Keratinocyte (primary cell): Measurements from ENCODE around the gene CDKAL1. TPM values are rescaled to one million over a fixed set of nuclear protein-coding genes. Genes with fewer than 3 reads are reported as not detected.

ENCODE experiments used
- DNase-seq: peaks from one replicate; pipeline ENCODE4 v3.0.0-alpha.2; 2011; ENCODE audit warnings: low read depth, missing footprints, low spot score
- FAIRE-seq: peaks from 2 replicates; lab custom pipeline; 2011; peaks lifted over from hg19 to GRCh38; lab: Jason Lieb, UNC
- H2AFZ ChIP-seq: 2 replicates; pipeline ENCODE4 v1.6.0; 2012; ENCODE audit warnings: low read length, control low read depth, inconsistent platforms; ENCODE audit not compliant: control insufficient read depth
- H3K27ac ChIP-seq: 2 replicates; pipeline ENCODE4 v1.5.1; 2011; ENCODE audit warnings: low read length; ENCODE audit not compliant: control insufficient read depth, insufficient read depth
- H3K27me3 ChIP-seq: 3 replicates; pipeline ENCODE4 v1.6.0; 2011; ENCODE audit warnings: low read length; ENCODE audit not compliant: control insufficient read depth, insufficient read depth; ENCODE audit errors: extremely low read depth
- H3K36me3 ChIP-seq, 2 experiments: 2 replicates in 1 of 2; 3 replicates in 1 of 2; pipeline ENCODE4 v1.5.1; 2011; ENCODE audit warnings: low read length in 2 of 2, mild to moderate bottlenecking in 1 of 2; ENCODE audit not compliant: control insufficient read depth in 2 of 2, insufficient read depth in 2 of 2; ENCODE audit errors: extremely low read depth in 1 of 2
- H3K4me1 ChIP-seq: 3 replicates; pipeline ENCODE4 v1.5.1; 2011; ENCODE audit warnings: low read length; ENCODE audit not compliant: control insufficient read depth, insufficient read depth; ENCODE audit errors: extremely low read depth
- H3K4me2 ChIP-seq: 3 replicates; pipeline ENCODE4 v1.6.0; 2011; ENCODE audit warnings: low read depth, low read length; ENCODE audit not compliant: control insufficient read depth, insufficient read depth; ENCODE audit errors: extremely low read depth
- H3K4me3 ChIP-seq, 3 experiments: fragments of 200-600 bp in 1 of 3; sonication (generic) in 1 of 3; 2 replicates in 2 of 3; 3 replicates in 1 of 3; pipeline ENCODE4 v1.5.1; 2011 to 2016; ENCODE audit warnings: low read length in 3 of 3, mild to moderate bottlenecking in 3 of 3, control low read depth in 2 of 3, inconsistent platforms in 1 of 3, low read depth in 1 of 3, mixed read lengths in 1 of 3, mixed run types in 1 of 3, moderate library complexity in 1 of 3; ENCODE audit not compliant: control insufficient read depth in 2 of 3, insufficient read depth in 2 of 3; ENCODE audit errors: extremely low read depth in 1 of 3
- H3K79me2 ChIP-seq: 2 replicates; pipeline ENCODE4 v1.6.0; 2012; ENCODE audit warnings: low read length; ENCODE audit not compliant: control insufficient read depth, insufficient read depth
- H3K9ac ChIP-seq: 3 replicates; pipeline ENCODE4 v1.6.0; 2011; ENCODE audit warnings: low read length; ENCODE audit not compliant: control insufficient read depth, insufficient read depth; ENCODE audit errors: extremely low read depth
- H3K9me1 ChIP-seq: 3 replicates; pipeline ENCODE4 v1.6.0; 2011; ENCODE audit warnings: low read length; ENCODE audit not compliant: control insufficient read depth, insufficient read depth; ENCODE audit errors: extremely low read depth
- H3K9me3 ChIP-seq: 2 replicates; pipeline ENCODE4 v1.5.1; 2012; ENCODE audit warnings: low read depth, low read length; ENCODE audit not compliant: control insufficient read depth
- H4K20me1 ChIP-seq: 3 replicates; pipeline ENCODE4 v1.6.0; 2011; ENCODE audit warnings: low read length; ENCODE audit not compliant: control insufficient read depth, insufficient read depth; ENCODE audit errors: extremely low read depth
- CTCF ChIP-seq, 3 experiments: IDR thresholded peaks in 1 of 3; conservative IDR thresholded peaks in 1 of 3; optimal IDR thresholded peaks in 1 of 3; 2 replicates in 2 of 3; 3 replicates in 1 of 3; pipeline versions ENCODE3 to v1.5.1; 2011; ENCODE audit warnings: low read length in 3 of 3, mild to moderate bottlenecking in 3 of 3, moderate library complexity in 2 of 3, control low read depth in 1 of 3, inconsistent platforms in 1 of 3; ENCODE audit not compliant: insufficient read depth in 2 of 3; ENCODE audit errors: extremely low read depth in 1 of 3
- EZH2 ChIP-seq: IDR thresholded peaks from one replicate; pipeline ENCODE4 v1.6.1; 2012; ENCODE audit warnings: inconsistent platforms, mild to moderate bottlenecking, low read length, moderate library complexity
- dilution Hi-C: fragments of 300-500 bp; cut with MboI; formaldehyde crosslinking; loops from one replicate; pipeline ENCODE4 v1.7.0; 2020; ENCODE audit warnings: low sequenced_read_pairs; ENCODE audit not compliant: extremely low pct_ligation_motif_present
- polyA plus RNA-seq, 5 experiments: library from polyadenylated mRNA; depleted of rRNA in 3 of 5; stranded (reverse) in 3 of 5; stranded (forward) in 1 of 5; unstranded in 1 of 5; fragments of >200 nt; gene quantifications; 1 replicate in 1 of 5; 2 replicates in 3 of 5; 3 replicates in 1 of 5; pipeline versions ENCODE4 v1.2.1 to v1.2.3, GENCODE V29; 2011 to 2012; ENCODE audit warnings: missing spikeins in 2 of 5, low read depth in 1 of 5, low replicate concordance in 1 of 5

Gene CDKAL1
- polyA plus RNA-seq, 1 donor (not counting 4 experiments of a cell fraction or from before 2014, with no cell fraction given), result 5.6 TPM

DNA sequence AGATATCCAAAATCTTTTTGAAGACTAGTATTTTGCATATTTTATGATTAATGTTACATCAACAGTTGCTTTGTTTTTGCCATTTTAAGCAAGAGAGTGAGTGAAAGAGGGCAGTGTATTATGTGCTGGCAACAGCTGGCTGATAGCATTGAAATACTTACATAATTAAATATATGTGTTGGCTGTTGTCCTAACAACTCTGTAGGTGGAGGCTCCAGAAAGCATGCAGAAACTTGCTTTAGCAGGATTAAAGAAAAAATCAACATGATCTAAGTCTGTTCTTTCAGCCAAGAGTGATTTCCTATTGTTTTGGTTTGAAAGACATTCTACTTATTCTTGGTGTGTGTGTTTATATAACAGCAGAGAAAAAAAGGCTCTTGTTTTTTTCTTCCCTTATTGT is 127.5 kb downstream of the CDKAL1 start:
- H3K4me2 ChIP-seq, result peak overlapping the region; percentile 23
- FAIRE-seq, result peak; percentile 91
- no peaks in the 10 kb centered on the region for H3K9me1 ChIP-seq
- H3K4me1 ChIP-seq, result peaks cover 30% of the 10 kb centered on the region
- no peaks in the 10 kb centered on the region for H3K9me3 ChIP-seq
- TF ChIP-seq EZH2 (no peak), CTCF (optimal IDR thresholded peaks at IDR 0.05 in 1 of 3, IDR thresholded peaks at IDR 0.05 in 1 of 3, conservative IDR thresholded peaks at IDR 0.05 in 1 of 3; ENCODE audit: extremely low read depth in 1 of 3, insufficient read depth in 2 of 3, low read length in 3 of 3) (no peak)
- H3K27me3 ChIP-seq, result no peaks in the 10 kb centered on the region
- no peak overlapping the region for H3K4me3 ChIP-seq
- H4K20me1 ChIP-seq, result no peaks in the 10 kb centered on the region
- peak; percentile 35 for DNase-seq
- H3K79me2 ChIP-seq, result no peaks in the 10 kb centered on the region
- H3K9ac ChIP-seq, result peak overlapping the region; percentile 45
- no peak overlapping the region for H2AFZ ChIP-seq
- no peaks in the 10 kb centered on the region for H3K36me3 ChIP-seq
- dilution Hi-C loops, result no loop called here
- peak overlapping the region; percentile 81 for H3K27ac ChIP-seq

DNA sequence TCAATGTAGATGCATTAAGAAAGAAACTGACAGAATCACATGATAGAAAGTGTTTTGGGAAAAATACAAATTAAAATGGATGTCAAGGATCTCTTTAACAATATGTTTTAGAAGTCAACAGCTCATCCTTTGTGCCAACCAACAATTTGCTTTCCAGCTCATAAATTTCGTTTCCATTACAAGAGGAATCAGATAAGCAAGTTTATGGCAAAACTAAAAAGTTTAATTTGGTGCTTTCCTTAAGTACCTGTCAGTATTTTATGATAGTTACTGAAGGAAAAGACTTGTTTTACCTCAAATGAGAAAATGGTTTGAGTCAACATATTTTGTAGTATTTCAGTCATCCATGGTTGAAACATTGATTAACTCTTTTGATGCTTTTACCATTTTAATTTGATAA is 130.0 kb downstream of the CDKAL1 start:
- H3K27me3 ChIP-seq, result no peaks in the 10 kb centered on the region
- no peak overlapping the region for H3K4me3 ChIP-seq
- H3K27ac ChIP-seq, result no peak overlapping the region
- H2AFZ ChIP-seq, result no peak overlapping the region
- H3K9me3 ChIP-seq, result no peaks in the 10 kb centered on the region
- no peaks in the 10 kb centered on the region for H3K9me1 ChIP-seq
- H3K79me2 ChIP-seq, result no peaks in the 10 kb centered on the region
- FAIRE-seq (no peak), DNase-seq (no peak)
- no peaks in the 10 kb centered on the region for H3K36me3 ChIP-seq
- H3K4me1 ChIP-seq, result peaks cover 24% of the 10 kb centered on the region
- dilution Hi-C loops, result no loop called here
- no peak overlapping the region for H3K4me2 ChIP-seq
- no peak overlapping the region for H3K9ac ChIP-seq
- TF ChIP-seq CTCF (optimal IDR thresholded peaks at IDR 0.05 in 1 of 3, IDR thresholded peaks at IDR 0.05 in 1 of 3, conservative IDR thresholded peaks at IDR 0.05 in 1 of 3; ENCODE audit: extremely low read depth in 1 of 3, insufficient read depth in 2 of 3, low read length in 3 of 3) (no peak), EZH2 (no peak)
- H4K20me1 ChIP-seq, result no peaks in the 10 kb centered on the region
